Measurements from ENCODE around the gene RXRG. TPM values are rescaled to one million over a fixed set of nuclear protein-coding genes. Genes with fewer than 3 reads are reported as not detected.

The RXRG gene
- total RNA-seq, 1 experiment from 2014 or later = not detected

GRCh38 chr1:165415068-165415467, 29.9 kb downstream of the RXRG start:
- no TSS peak for BruUV-seq (replicated peaks)

GRCh38 chr1:165414620-165415019, 30.3 kb downstream of the RXRG start:
- H3K4me1 ChIP-seq (ENCODE audit: insufficient read depth, low read length) = no peaks in the 10 kb centered on the region
- intact Hi-C loops (cut with micrococcal nuclease) = no loop called here
- CTCF ChIA-PET = no interaction called here
- H3K36me3 ChIP-seq (ENCODE audit: low read depth, low read length) = no peaks in the 10 kb centered on the region
- no peaks in the 10 kb centered on the region for H3F3A ChIP-seq (ENCODE audit: low read length, unreplicated experiment)
- BruUV-seq (replicated peaks) = no TSS peak
- no peaks in the 10 kb centered on the region for H3K9me3 ChIP-seq (ENCODE audit: low read length)
- no peaks in the 10 kb centered on the region for H3K79me2 ChIP-seq (ENCODE audit: low read length)
- H2AFZ ChIP-seq (ENCODE audit: low read length) = no peak overlapping the region
- no peaks in the 10 kb centered on the region for H4K20me1 ChIP-seq (ENCODE audit: low read length)
- peaks cover 86% of the 10 kb centered on the region for H3K27me3 ChIP-seq (ENCODE audit: low read length)
- no peak for ATAC-seq
- H3K4me3 ChIP-seq (ENCODE audit: low read length) = no peak overlapping the region
- no peak overlapping the region for H3K9ac ChIP-seq (ENCODE audit: low read length)
- H3K9me2 ChIP-seq (replicated peaks; ENCODE audit: low read length) = no peaks in the 10 kb centered on the region
- no peak for DNase-seq
- POLR2A ChIA-PET (ENCODE audit: unreplicated experiment) = interaction anchor here (0.6 kb wide), 1 partner anchor 58 kb away, joined by 16 read pairs; the partner anchor contains the start of gene LMX1A
- no peak overlapping the region for H3K27ac ChIP-seq (ENCODE audit: low read length)
- no peak overlapping the region for H3K4me2 ChIP-seq (ENCODE audit: low read length)
- TF ChIP-seq CTCF (conservative IDR thresholded peaks at IDR 0.05; ENCODE audit: low read depth, low read length) = no peak

More at GRCh38 chr1:165415068-165415467, 29.9 kb downstream of the RXRG start:
- CTCF ChIA-PET = no interaction called here
- Histone ChIP-seq H3K4me1 (ENCODE audit: insufficient read depth, low read length) (no peaks in the 10 kb centered on the region), H4K20me1 (ENCODE audit: low read length) (no peaks in the 10 kb centered on the region), H3K27me3 (ENCODE audit: low read length) (peaks cover 86% of the 10 kb centered on the region), H3K9me3 (ENCODE audit: low read length) (no peaks in the 10 kb centered on the region), H3F3A (ENCODE audit: low read length, unreplicated experiment) (no peaks in the 10 kb centered on the region), H3K79me2 (ENCODE audit: low read length) (no peaks in the 10 kb centered on the region), H3K36me3 (ENCODE audit: low read depth, low read length) (no peaks in the 10 kb centered on the region), H3K4me2 (ENCODE audit: low read length) (no peak overlapping the region), H3K9ac (ENCODE audit: low read length) (no peak overlapping the region), H3K4me3 (ENCODE audit: low read length) (no peak overlapping the region), H3K27ac (ENCODE audit: low read length) (no peak overlapping the region), H3K9me2 (replicated peaks; ENCODE audit: low read length) (no peaks in the 10 kb centered on the region), H2AFZ (ENCODE audit: low read length) (no peak overlapping the region)
- TF ChIP-seq CTCF (conservative IDR thresholded peaks at IDR 0.05; ENCODE audit: low read depth, low read length) (no peak), EZH2 (IDR thresholded peaks at IDR 0.05; ENCODE audit: low read length, unreplicated experiment) (no peak), EZH2phosphoT487 (IDR thresholded peaks at IDR 0.05; ENCODE audit: borderline replicate concordance, low read length) (no peak)
- intact Hi-C loops (cut with micrococcal nuclease) = no loop called here
- DNase-seq (no peak), ATAC-seq (no peak)
- POLR2A ChIA-PET (ENCODE audit: unreplicated experiment) = no interaction called here

GRCh38 chr1:165411396-165411795, 33.5 kb downstream of the RXRG start:
- Histone ChIP-seq H3K4me3 (ENCODE audit: low read length) (no peak overlapping the region), H4K20me1 (ENCODE audit: low read length) (no peaks in the 10 kb centered on the region), H2AFZ (ENCODE audit: low read length) (no peak overlapping the region), H3K4me2 (ENCODE audit: low read length) (no peak overlapping the region), H3F3A (ENCODE audit: low read length, unreplicated experiment) (no peaks in the 10 kb centered on the region), H3K79me2 (ENCODE audit: low read length) (no peaks in the 10 kb centered on the region), H3K9ac (ENCODE audit: low read length) (no peak overlapping the region), H3K27ac (ENCODE audit: low read length) (no peak overlapping the region), H3K36me3 (ENCODE audit: low read depth, low read length) (no peaks in the 10 kb centered on the region), H3K4me1 (ENCODE audit: insufficient read depth, low read length) (no peaks in the 10 kb centered on the region), H3K27me3 (ENCODE audit: low read length) (peaks cover 61% of the 10 kb centered on the region), H3K9me2 (replicated peaks; ENCODE audit: low read length) (no peaks in the 10 kb centered on the region), H3K9me3 (ENCODE audit: low read length) (no peaks in the 10 kb centered on the region)
- CTCF ChIA-PET = interaction anchor here (0.6 kb wide), 1 partner anchor 32 kb away, joined by 3 read pairs; no protein-coding TSS in a partner anchor
- no TSS peak for BruUV-seq (replicated peaks)
- POLR2A ChIA-PET (ENCODE audit: unreplicated experiment) = interaction anchor here (0.5 kb wide), 1 partner anchor 187 kb away, joined by 3 read pairs; no protein-coding TSS in a partner anchor
- no peak for TF ChIP-seq CTCF (conservative IDR thresholded peaks at IDR 0.05; ENCODE audit: low read depth, low read length)
- no peak for TF ChIP-seq EZH2phosphoT487 (IDR thresholded peaks at IDR 0.05; ENCODE audit: borderline replicate concordance, low read length)
- no peak for TF ChIP-seq EZH2 (IDR thresholded peaks at IDR 0.05; ENCODE audit: low read length, unreplicated experiment)
- intact Hi-C loops (cut with micrococcal nuclease) = no loop called here
- ATAC-seq (no peak; the same call in 1 of the 2 replicates), DNase-seq (no peak)
